B cell (primary cell): ENCODE data around the gene C1orf185. TPM values are rescaled to one million over a fixed set of nuclear protein-coding genes. Genes with fewer than 3 reads are reported as not detected.
"Not testable (repeated sequence)": the region's sequence is repeated elsewhere in the genome, so short reads cannot be mapped to it uniquely, and the experiment has no call there.

Experiments
- ATAC-seq: fragments of 200-7000 bp; cut with Tn5 transposase; one replicate; pipeline ENCODE4 v1.10.0; 2021; ENCODE audit warnings: low read depth, mild to moderate bottlenecking, moderate number of reproducible peaks, moderate library complexity
- CTCF ChIA-PET: fragments of 350-600 bp; sonication (Branson Sonifier 250); formaldehyde crosslinking; loops from one replicate; lab custom pipeline; 2021; ENCODE audit warnings: antibody characterized with exemption, inconsistent platforms; lab: Charles Lee
- POLR2A ChIA-PET: fragments of 350-600 bp; sonication (Branson Sonifier 250); formaldehyde crosslinking; loops from one replicate; lab custom pipeline; 2021; ENCODE audit warnings: antibody characterized with exemption; lab: Charles Lee
- DNase-seq: peaks from one replicate; pipeline ENCODE4 v3.0.0; 2013
- H2AFZ ChIP-seq: 2 replicates; pipeline ENCODE4 v1.6.1; 2012; ENCODE audit warnings: mild to moderate bottlenecking, low read depth, low read length; ENCODE audit not compliant: insufficient read depth, poor library complexity, severe bottlenecking
- H3K27ac ChIP-seq, 2 donors: 1 replicate in 1 of 2; 2 replicates in 1 of 2; pipeline ENCODE4 v1.5.1; 2012 to 2013; ENCODE audit warnings: low read length in 2 of 2, mild to moderate bottlenecking in 2 of 2, moderate library complexity in 1 of 2
- H3K27me3 ChIP-seq, 4 experiments: fragments of 200-600 bp in 1 of 4; sonication (generic) in 1 of 4; replicated peaks in 1 of 4; 1 replicate in 2 of 4; 2 replicates in 2 of 4; pipeline versions ENCODE4 v1.6.1 to v1.7.0; 2013 to 2016; ENCODE audit warnings: low read length in 3 of 4, mild to moderate bottlenecking in 2 of 4, mixed read lengths in 1 of 4, moderate library complexity in 1 of 4; ENCODE audit not compliant: insufficient read depth in 4 of 4, control insufficient read depth in 3 of 4; ENCODE audit errors: control extremely low read depth in 1 of 4
- H3K36me3 ChIP-seq, 2 experiments: replicated peaks in 1 of 2; 1 replicate in 1 of 2; 2 replicates in 1 of 2; pipeline versions ENCODE4 v1.6.1 to v1.7.1; 2013; ENCODE audit warnings: low read length in 1 of 2; ENCODE audit not compliant: insufficient read depth in 2 of 2, control insufficient read depth in 1 of 2; ENCODE audit errors: control extremely low read depth in 1 of 2, extremely low read depth in 1 of 2
- H3K4me1 ChIP-seq, 2 donors: fragments of 200-600 bp in 1 of 2; sonication (generic) in 1 of 2; 1 replicate in 1 of 2; 2 replicates in 1 of 2; pipeline versions ENCODE4 v1.5.1 to v1.6.1; 2013 to 2017; ENCODE audit warnings: low read length in 2 of 2; ENCODE audit not compliant: control insufficient read depth in 2 of 2, insufficient read depth in 2 of 2
- H3K4me2 ChIP-seq: replicated peaks from 2 replicates; pipeline ENCODE3; 2012; ENCODE audit warnings: mild to moderate bottlenecking, low read depth, low read length; ENCODE audit not compliant: poor library complexity, severe bottlenecking
- H3K4me3 ChIP-seq, 5 experiments: fragments of 200-600 bp in 1 of 5; sonication (generic) in 1 of 5; 1 replicate in 3 of 5; 2 replicates in 2 of 5; pipeline versions ENCODE4 v1.5.1 to v1.7.0; 2011 to 2016; ENCODE audit warnings: low read length in 4 of 5, mild to moderate bottlenecking in 4 of 5, low read depth in 2 of 5, control low read depth in 1 of 5, moderate library complexity in 1 of 5; ENCODE audit not compliant: insufficient read depth in 1 of 5; ENCODE audit errors: control extremely low read depth in 1 of 5, extremely low read depth in 1 of 5
- H3K79me2 ChIP-seq: fragments of 200-600 bp; sonication (generic); one replicate; pipeline ENCODE4 v1.6.0; 2016; ENCODE audit warnings: low read length; ENCODE audit not compliant: control insufficient read depth, insufficient read depth
- H3K9ac ChIP-seq: fragments of 200-600 bp; sonication (generic); 2 replicates; pipeline ENCODE4 v1.6.1; 2017; ENCODE audit warnings: mild to moderate bottlenecking, low read length, moderate library complexity
- H3K9me3 ChIP-seq, 3 donors: one replicate each; pipeline versions ENCODE4 v1.6.1 to v1.7.1; 2013; ENCODE audit warnings: low read length in 2 of 3; ENCODE audit not compliant: control insufficient read depth in 2 of 3, insufficient read depth in 1 of 3; ENCODE audit errors: control extremely low read depth in 1 of 3
- H4K20me1 ChIP-seq: 2 replicates; pipeline ENCODE4 v1.6.0; 2012; ENCODE audit warnings: mild to moderate bottlenecking, low read length; ENCODE audit not compliant: insufficient read depth, control insufficient read depth, poor library complexity, severe bottlenecking
- H3K27ac Mint-ChIP-seq: one replicate; pipeline ENCODE4 v1.8.0; 2021; ENCODE audit warnings: mixed read lengths
- H3K27me3 Mint-ChIP-seq: one replicate; pipeline ENCODE4 v1.8.0; 2021; ENCODE audit warnings: mixed read lengths
- H3K4me1 Mint-ChIP-seq: one replicate; pipeline ENCODE4 v1.8.0; 2021; ENCODE audit warnings: mixed read lengths
- H3K4me3 Mint-ChIP-seq: one replicate; pipeline ENCODE4 v1.8.0; 2021; ENCODE audit warnings: mixed read lengths
- H3K9me3 Mint-ChIP-seq: one replicate; pipeline ENCODE4 v1.8.0; 2022; ENCODE audit warnings: mixed read lengths; ENCODE audit not compliant: insufficient read depth
- EZH2 ChIP-seq: IDR thresholded peaks from 2 replicates; pipeline ENCODE4 v1.6.1; 2012; ENCODE audit warnings: borderline replicate concordance, low read depth, mild to moderate bottlenecking, moderate library complexity, low read length; ENCODE audit not compliant: insufficient read depth, poor library complexity, severe bottlenecking
- WGBS: methylation state at CpG from one replicate; pipeline ENCODE4 v1.1.5; 2013; ENCODE audit warnings: missing lambda C conversion rate; ENCODE audit not compliant: insufficient coverage; 5-methylcytosine and 5-hydroxymethylcytosine counted together
- intact Hi-C: fragments of 100-400 bp; cut with micrococcal nuclease; formaldehyde crosslinking; loops from one replicate; pipeline ENCODE4 v1.10.0; 2022
- polyA plus RNA-seq: library from polyadenylated mRNA; depleted of rRNA; stranded (reverse); fragments of >200 nt; gene quantifications from 2 replicates; pipeline ENCODE4 v1.2.3, GENCODE V29; 2012
- total RNA-seq, 2 donors: library from RNA; stranded (reverse); fragments of 120-200 nt in 1 of 2; gene quantifications; 1 replicate in 1 of 2; 2 replicates in 1 of 2; pipeline versions ENCODE4 v1.2.3 to v1.2.4, GENCODE V29; 2013 to 2022
- TF ChIP-seq, protein P1 (sequence below): fragments of 200-600 bp; IDR thresholded peaks from one replicate; pipeline ENCODE4 v1.8.0; 2022; ENCODE audit warnings: antibody characterized with exemption, mild to moderate bottlenecking

C1orf185 gene
- total and polyA plus RNA-seq, 2 donors (not counting 1 experiment from before 2014, with no cell fraction given): not detected

DNA sequence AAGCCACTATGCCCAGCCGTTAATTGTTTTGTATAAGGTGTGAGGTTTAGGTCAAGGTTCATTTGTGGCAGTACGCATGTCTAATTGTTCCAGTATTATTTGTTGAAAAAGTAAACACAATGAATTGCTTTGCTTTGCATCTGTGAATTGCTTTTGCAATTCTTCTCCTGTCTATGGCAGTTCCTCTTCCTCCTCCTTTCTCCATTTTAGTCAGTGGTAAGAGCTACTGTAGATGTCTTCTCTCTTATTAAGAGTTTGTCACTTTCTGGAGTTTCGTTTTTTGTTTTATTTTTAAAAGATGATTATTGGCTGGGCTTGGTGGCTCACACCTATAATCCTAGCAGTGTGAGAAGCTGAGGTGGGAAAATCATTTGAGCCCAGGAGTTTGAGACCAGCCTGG lies 29.2 kb downstream of the C1orf185 start:
- Mint-ChIP-seq H3K9me3 (peaks cover 13% of the 10 kb centered on the region), H3K4me1 (no peaks in the 10 kb centered on the region), H3K27me3 (peaks cover 45% of the 10 kb centered on the region), H3K4me3 (no peak overlapping the region), H3K27ac (no peak overlapping the region)
- intact Hi-C loops: no loop called here
- H3K9ac ChIP-seq: no peak overlapping the region
- ATAC-seq (no peak), DNase-seq (no peak)
- TF ChIP-seq, protein P1, sequence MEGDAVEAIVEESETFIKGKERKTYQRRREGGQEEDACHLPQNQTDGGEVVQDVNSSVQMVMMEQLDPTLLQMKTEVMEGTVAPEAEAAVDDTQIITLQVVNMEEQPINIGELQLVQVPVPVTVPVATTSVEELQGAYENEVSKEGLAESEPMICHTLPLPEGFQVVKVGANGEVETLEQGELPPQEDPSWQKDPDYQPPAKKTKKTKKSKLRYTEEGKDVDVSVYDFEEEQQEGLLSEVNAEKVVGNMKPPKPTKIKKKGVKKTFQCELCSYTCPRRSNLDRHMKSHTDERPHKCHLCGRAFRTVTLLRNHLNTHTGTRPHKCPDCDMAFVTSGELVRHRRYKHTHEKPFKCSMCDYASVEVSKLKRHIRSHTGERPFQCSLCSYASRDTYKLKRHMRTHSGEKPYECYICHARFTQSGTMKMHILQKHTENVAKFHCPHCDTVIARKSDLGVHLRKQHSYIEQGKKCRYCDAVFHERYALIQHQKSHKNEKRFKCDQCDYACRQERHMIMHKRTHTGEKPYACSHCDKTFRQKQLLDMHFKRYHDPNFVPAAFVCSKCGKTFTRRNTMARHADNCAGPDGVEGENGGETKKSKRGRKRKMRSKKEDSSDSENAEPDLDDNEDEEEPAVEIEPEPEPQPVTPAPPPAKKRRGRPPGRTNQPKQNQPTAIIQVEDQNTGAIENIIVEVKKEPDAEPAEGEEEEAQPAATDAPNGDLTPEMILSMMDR: no peak
- H3K9me3 ChIP-seq: peaks cover 0 to 15% (median 8%) of the 10 kb centered on the region in 3 donors
- WGBS: 80% methylated on average over 1 of the region's 3 CpGs
- peaks cover 0 to 6% (median 2%) of the 10 kb centered on the region in 4 experiments for H3K27me3 ChIP-seq
- ChIA-PET POLR2A (no interaction called here), CTCF (no interaction called here)
- H2AFZ ChIP-seq: no peak overlapping the region
- H3K4me3 ChIP-seq: no peak overlapping the region
- no peaks in the 10 kb centered on the region for H3K79me2 ChIP-seq
- no peak overlapping the region for H3K4me2 ChIP-seq
- H3K36me3 ChIP-seq: no peaks in the 10 kb centered on the region
- no peaks in the 10 kb centered on the region for H3K4me1 ChIP-seq
- H4K20me1 ChIP-seq: no peaks in the 10 kb centered on the region
- no peak overlapping the region for H3K27ac ChIP-seq

DNA sequence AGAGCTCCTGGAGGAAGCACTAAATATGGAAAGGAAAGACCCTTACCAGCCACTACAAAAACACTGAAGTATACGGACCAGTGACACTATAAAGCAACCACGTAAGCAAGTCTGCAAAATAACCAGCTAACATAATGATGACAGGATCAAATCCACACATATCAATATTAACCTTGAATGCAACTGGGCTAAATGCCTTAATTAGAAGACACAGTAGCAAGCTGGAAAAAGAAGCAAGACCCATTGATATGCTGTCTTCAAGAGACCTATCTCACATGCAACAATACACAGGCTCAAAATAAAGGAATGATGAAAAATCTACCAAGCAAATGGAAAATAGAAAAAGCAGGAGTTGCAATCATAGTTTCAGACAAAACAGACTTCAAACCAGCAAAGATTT lies 31.0 kb downstream of the C1orf185 start:
- H3K9ac ChIP-seq: no peak overlapping the region
- no peaks in the 10 kb centered on the region for H3K4me1 ChIP-seq
- H3K9me3 Mint-ChIP-seq: peaks cover 16% of the 10 kb centered on the region
- ATAC-seq: no peak
- no peak overlapping the region for H3K27ac ChIP-seq
- H3K27me3 ChIP-seq: peaks cover 0 to 6% (median 2%) of the 10 kb centered on the region in 4 experiments
- TF ChIP-seq EZH2: no peak
- TF ChIP-seq, protein P1: no peak
- WGBS: 86% methylated on average over 2 of the region's 2 CpGs
- peaks cover 51% of the 10 kb centered on the region for H3K27me3 Mint-ChIP-seq
- H3K27ac Mint-ChIP-seq: no peak overlapping the region
- H3K9me3 ChIP-seq: peaks cover 0 to 15% (median 8%) of the 10 kb centered on the region in 3 donors
- no peaks in the 10 kb centered on the region for H3K36me3 ChIP-seq
- no peaks in the 10 kb centered on the region for H3K4me1 Mint-ChIP-seq
- no peak overlapping the region for H3K4me3 ChIP-seq
- intact Hi-C loops: no loop called here
- no peak overlapping the region for H3K4me3 Mint-ChIP-seq
- H4K20me1 ChIP-seq: no peaks in the 10 kb centered on the region
- no peaks in the 10 kb centered on the region for H3K79me2 ChIP-seq
- CTCF ChIA-PET: no interaction called here
- no peak overlapping the region for H3K4me2 ChIP-seq
- no peak overlapping the region for H2AFZ ChIP-seq
- POLR2A ChIA-PET: no interaction called here
- DNase-seq: no peak

DNA sequence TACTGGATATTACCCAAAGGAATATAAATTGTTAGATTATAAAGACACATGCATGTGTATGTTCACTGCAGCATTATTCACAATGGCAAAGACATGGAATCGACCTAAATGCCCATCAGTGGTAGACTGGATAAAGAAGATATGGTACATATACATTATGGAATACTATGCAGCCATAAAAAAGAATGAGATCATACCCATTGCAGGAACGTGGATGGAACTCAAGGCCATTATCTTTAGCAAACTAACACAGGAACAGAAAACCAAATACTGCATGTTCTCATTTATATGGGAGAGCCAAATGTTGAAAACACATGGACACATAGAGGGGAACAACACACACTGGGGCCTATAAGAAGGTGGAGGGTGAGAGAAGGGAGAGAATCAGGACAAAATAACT lies 35.7 kb downstream of the C1orf185 start:
- no CpG with 5 or more reads among the region's 2 CpGs for WGBS
- peaks cover 16% of the 10 kb centered on the region for H3K9me3 Mint-ChIP-seq
- CTCF ChIA-PET, H3K79me2 ChIP-seq, POLR2A ChIA-PET, ATAC-seq, H3K9ac ChIP-seq, H3K4me1 ChIP-seq, H4K20me1 ChIP-seq, H3K27ac ChIP-seq, H3K36me3 ChIP-seq, H3K4me1 Mint-ChIP-seq, intact Hi-C loops, H3K4me2 ChIP-seq, H3K27ac Mint-ChIP-seq, H2AFZ ChIP-seq, H3K27me3 ChIP-seq, H3K4me3 ChIP-seq, DNase-seq, H3K4me3 Mint-ChIP-seq: not testable (repeated sequence)
- H3K9me3 ChIP-seq: peaks cover 0 to 10% (median 4%) of the 10 kb centered on the region in 3 donors
- peaks cover 28% of the 10 kb centered on the region for H3K27me3 Mint-ChIP-seq
